Panc1 (cell line): Measurements from ENCODE around the gene IL7R. TPM values are rescaled to one million over a fixed set of nuclear protein-coding genes. Genes with fewer than 3 reads are reported as not detected.

ENCODE experiments used
- ATAC-seq: fragments of 200-7000 bp; cut with Tn5 transposase; 2 replicates; pipeline ENCODE4 v1.9.1; 2020; ENCODE audit warnings: mild to moderate bottlenecking, moderate library complexity
- BruUV-seq: library from RNA; stranded (reverse); fragments of 400-500 nt; replicated peaks from 2 replicates; lab custom pipeline; 2021; lab: Mats Ljungman, UMichigan
- CTCF ChIA-PET: fragments of 300-600 bp; sonication (Branson Sonifier 250); formaldehyde crosslinking; loops from one replicate; lab custom pipeline; 2022; ENCODE audit warnings: antibody characterized with exemption; lab: Charles Lee
- POLR2A ChIA-PET: fragments of 300-600 bp; sonication (Branson Sonifier 250); formaldehyde crosslinking; loops from one replicate; lab custom pipeline; 2022; ENCODE audit warnings: antibody characterized with exemption; lab: Charles Lee
- DNase-seq: peaks from one replicate; pipeline ENCODE4 v3.0.0-alpha.2; 2010; ENCODE audit warnings: low read depth, low spot score
- H3K27ac ChIP-seq: 2 replicates; pipeline ENCODE4 v1.5.1; 2011; ENCODE audit warnings: mild to moderate bottlenecking, low read length, inconsistent platforms
- H3K27me3 ChIP-seq: fragments of 200-500 bp; sonication (Bioruptor generic); 2 replicates; pipeline ENCODE4 v1.6.0; 2014; ENCODE audit warnings: low read length, inconsistent platforms; ENCODE audit not compliant: control insufficient read depth, insufficient read depth
- H3K36me3 ChIP-seq: fragments of 200-500 bp; sonication (Bioruptor generic); 2 replicates; pipeline ENCODE4 v1.5.1; 2014; ENCODE audit warnings: inconsistent platforms, mild to moderate bottlenecking, low read length, moderate library complexity; ENCODE audit not compliant: control insufficient read depth, insufficient read depth
- H3K4me1 ChIP-seq: 2 replicates; pipeline ENCODE4 v1.5.1; 2011; ENCODE audit warnings: inconsistent platforms, mild to moderate bottlenecking, low read length, moderate library complexity; ENCODE audit not compliant: control insufficient read depth, insufficient read depth
- H3K4me3 ChIP-seq, 2 experiments: 2 replicates each; pipeline ENCODE4 v1.5.1; 2011 to 2012; ENCODE audit warnings: low read depth in 2 of 2, low read length in 2 of 2, mild to moderate bottlenecking in 2 of 2, inconsistent platforms in 1 of 2, moderate library complexity in 1 of 2
- H3K9me3 ChIP-seq: fragments of 200-500 bp; sonication (Bioruptor generic); 2 replicates; pipeline ENCODE4 v1.5.1; 2014; ENCODE audit warnings: low read depth, mild to moderate bottlenecking, inconsistent platforms, low read length, moderate library complexity; ENCODE audit not compliant: control insufficient read depth, insufficient read depth
- CTCF ChIP-seq: fragments of 450-650 bp; IDR thresholded peaks from 2 replicates; pipeline ENCODE4 v1.5.1; 2017; ENCODE audit warnings: mild to moderate bottlenecking
- POLR2AphosphoS5 ChIP-seq: IDR thresholded peaks from 2 replicates; pipeline ENCODE4 v1.6.1; 2012; ENCODE audit warnings: mild to moderate bottlenecking, low read depth, low read length, moderate library complexity
- SIN3A ChIP-seq: IDR thresholded peaks from 2 replicates; pipeline ENCODE4 v1.6.1; 2012; ENCODE audit warnings: low read depth, mild to moderate bottlenecking, low read length, moderate library complexity, borderline replicate concordance; ENCODE audit not compliant: insufficient read depth
- TCF7L2 ChIP-seq: IDR thresholded peaks from 2 replicates; pipeline ENCODE4 v1.6.1; 2011; ENCODE audit warnings: mild to moderate bottlenecking, low read depth, low read length, inconsistent platforms
- in situ Hi-C: cut with HindIII; loops from 2 replicates; pipeline ENCODE4 v1.10.0; 2016; ENCODE audit warnings: low sequenced_read_pairs, low pct_unique_long_range_greater_than_20kb
- intact Hi-C: fragments of 100-400 bp; cut with micrococcal nuclease; formaldehyde crosslinking; loops from one replicate; pipeline ENCODE4 v1.10.0; 2022; ENCODE audit not compliant: unreplicated experiment
- total RNA-seq: library from RNA; stranded (reverse); gene quantifications from one replicate; pipeline ENCODE4 v1.2.1, GENCODE V29; 2021; ENCODE audit not compliant: unreplicated experiment
- TF ChIP-seq, protein P1 (sequence below), 2 experiments: IDR thresholded peaks; 2 replicates each; pipeline ENCODE4 v1.6.1; 2011 to 2012; ENCODE audit warnings: low read depth in 2 of 2, control low read depth in 1 of 2, low read length in 1 of 2, mild to moderate bottlenecking in 1 of 2, moderate library complexity in 1 of 2; ENCODE audit not compliant: insufficient read depth in 1 of 2

The IL7R gene
- total RNA-seq, 1 experiment from 2014 or later: 0.90 TPM

- in situ Hi-C loops (no loop called here), intact Hi-C loops (no loop called here)
- POLR2A ChIA-PET: no interaction called here
- no peak overlapping the region for H3K4me3 ChIP-seq
- H3K4me1 ChIP-seq: no peaks in the 10 kb centered on the region
- CTCF ChIA-PET: no interaction called here
- ATAC-seq: no peak
- no peak for DNase-seq
- TF ChIP-seq SIN3A (no peak), TCF7L2 (no peak), CTCF (no peak), POLR2AphosphoS5 (no peak)
- TF ChIP-seq, protein P1, sequence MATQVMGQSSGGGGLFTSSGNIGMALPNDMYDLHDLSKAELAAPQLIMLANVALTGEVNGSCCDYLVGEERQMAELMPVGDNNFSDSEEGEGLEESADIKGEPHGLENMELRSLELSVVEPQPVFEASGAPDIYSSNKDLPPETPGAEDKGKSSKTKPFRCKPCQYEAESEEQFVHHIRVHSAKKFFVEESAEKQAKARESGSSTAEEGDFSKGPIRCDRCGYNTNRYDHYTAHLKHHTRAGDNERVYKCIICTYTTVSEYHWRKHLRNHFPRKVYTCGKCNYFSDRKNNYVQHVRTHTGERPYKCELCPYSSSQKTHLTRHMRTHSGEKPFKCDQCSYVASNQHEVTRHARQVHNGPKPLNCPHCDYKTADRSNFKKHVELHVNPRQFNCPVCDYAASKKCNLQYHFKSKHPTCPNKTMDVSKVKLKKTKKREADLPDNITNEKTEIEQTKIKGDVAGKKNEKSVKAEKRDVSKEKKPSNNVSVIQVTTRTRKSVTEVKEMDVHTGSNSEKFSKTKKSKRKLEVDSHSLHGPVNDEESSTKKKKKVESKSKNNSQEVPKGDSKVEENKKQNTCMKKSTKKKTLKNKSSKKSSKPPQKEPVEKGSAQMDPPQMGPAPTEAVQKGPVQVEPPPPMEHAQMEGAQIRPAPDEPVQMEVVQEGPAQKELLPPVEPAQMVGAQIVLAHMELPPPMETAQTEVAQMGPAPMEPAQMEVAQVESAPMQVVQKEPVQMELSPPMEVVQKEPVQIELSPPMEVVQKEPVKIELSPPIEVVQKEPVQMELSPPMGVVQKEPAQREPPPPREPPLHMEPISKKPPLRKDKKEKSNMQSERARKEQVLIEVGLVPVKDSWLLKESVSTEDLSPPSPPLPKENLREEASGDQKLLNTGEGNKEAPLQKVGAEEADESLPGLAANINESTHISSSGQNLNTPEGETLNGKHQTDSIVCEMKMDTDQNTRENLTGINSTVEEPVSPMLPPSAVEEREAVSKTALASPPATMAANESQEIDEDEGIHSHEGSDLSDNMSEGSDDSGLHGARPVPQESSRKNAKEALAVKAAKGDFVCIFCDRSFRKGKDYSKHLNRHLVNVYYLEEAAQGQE (IDR thresholded peaks at IDR 0.05; ENCODE audit: insufficient read depth in 1 of 2, low read depth in 2 of 2, low read length in 1 of 2): no peak
- no TSS peak for BruUV-seq
- H3K9me3 ChIP-seq: no peaks in the 10 kb centered on the region
- no peaks in the 10 kb centered on the region for H3K36me3 ChIP-seq
- H3K27ac ChIP-seq: no peak overlapping the region
- H3K27me3 ChIP-seq: no peaks in the 10 kb centered on the region
Measured at GRCh38 chr5:35884773-35885172, 28.1 kb downstream of the IL7R start.

DNA sequence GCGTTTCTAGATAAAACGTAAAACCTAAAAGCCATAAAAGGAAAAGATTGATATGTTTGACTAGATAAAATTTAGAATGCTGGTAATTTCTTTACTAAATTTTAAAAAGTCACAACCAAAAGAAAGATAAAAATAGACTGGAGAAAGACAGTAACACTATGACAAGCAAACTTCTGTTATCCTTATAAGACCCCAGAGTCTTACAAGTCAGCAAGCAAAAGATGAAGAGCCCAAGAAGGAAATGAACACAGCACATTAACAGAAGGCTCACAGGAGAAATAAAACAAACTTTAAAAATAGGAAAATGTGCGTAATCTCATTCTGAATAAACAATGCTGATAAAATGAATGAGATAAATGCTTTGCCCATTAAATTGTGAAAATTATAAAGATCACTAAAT is 29.7 kb downstream of the IL7R start:
- Histone ChIP-seq H3K36me3 (no peaks in the 10 kb centered on the region), H3K27ac (no peak overlapping the region), H3K4me3 (no peak overlapping the region), H3K27me3 (no peaks in the 10 kb centered on the region), H3K9me3 (no peaks in the 10 kb centered on the region), H3K4me1 (no peaks in the 10 kb centered on the region)
- no TSS peak for BruUV-seq
- CTCF ChIA-PET: no interaction called here
- TF ChIP-seq SIN3A: no peak
- TF ChIP-seq TCF7L2: no peak
- TF ChIP-seq CTCF: no peak
- TF ChIP-seq, protein P1 (IDR thresholded peaks at IDR 0.05; ENCODE audit: insufficient read depth in 1 of 2, low read depth in 2 of 2, low read length in 1 of 2): no peak
- no peak for TF ChIP-seq POLR2AphosphoS5
- intact Hi-C loops: no loop called here
- POLR2A ChIA-PET: no interaction called here
- ATAC-seq (no peak), DNase-seq (no peak)
- in situ Hi-C loops: no loop called here
